HG02763 (cell line): ENCODE results near the gene MEGF11.
"Not testable (repeated sequence)": the region's sequence is repeated elsewhere in the genome, so short reads cannot be mapped to it uniquely, and the experiment has no call there.

Experiments used
- ATAC-seq: cut with Tn5 transposase; IDR thresholded peaks from one replicate; pipeline ENCODE4 v1.9.1; 2021; ENCODE audit warnings: mild to moderate bottlenecking, moderate library complexity; ENCODE audit not compliant: unreplicated experiment

MEGF11 gene

DNA sequence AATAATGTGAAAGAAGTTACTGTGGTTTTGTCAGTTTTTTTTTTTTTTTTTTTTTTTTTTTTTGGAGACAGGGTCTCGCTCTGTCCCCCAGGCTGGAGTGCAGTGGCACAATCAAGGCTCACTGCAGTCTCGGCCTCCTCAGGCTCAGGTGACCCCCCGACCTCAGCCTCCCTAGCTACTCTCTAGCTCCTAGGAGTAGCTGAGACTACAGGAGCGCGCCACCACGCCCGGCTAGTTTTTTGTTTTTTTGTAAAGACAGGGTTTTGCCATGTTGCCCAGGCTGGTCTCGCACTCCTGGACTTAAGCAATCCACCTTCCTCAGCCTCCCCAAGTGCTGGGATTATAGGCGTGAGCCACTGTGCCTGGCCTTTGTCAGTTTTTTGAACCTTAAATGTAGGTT lies 381.7 kb downstream of the MEGF11 start:
- ATAC-seq = not testable (repeated sequence)

- ATAC-seq = no peak
Observed at GRCh38 chr15:65870889-65871533, 382.5 kb downstream of the MEGF11 start.

DNA sequence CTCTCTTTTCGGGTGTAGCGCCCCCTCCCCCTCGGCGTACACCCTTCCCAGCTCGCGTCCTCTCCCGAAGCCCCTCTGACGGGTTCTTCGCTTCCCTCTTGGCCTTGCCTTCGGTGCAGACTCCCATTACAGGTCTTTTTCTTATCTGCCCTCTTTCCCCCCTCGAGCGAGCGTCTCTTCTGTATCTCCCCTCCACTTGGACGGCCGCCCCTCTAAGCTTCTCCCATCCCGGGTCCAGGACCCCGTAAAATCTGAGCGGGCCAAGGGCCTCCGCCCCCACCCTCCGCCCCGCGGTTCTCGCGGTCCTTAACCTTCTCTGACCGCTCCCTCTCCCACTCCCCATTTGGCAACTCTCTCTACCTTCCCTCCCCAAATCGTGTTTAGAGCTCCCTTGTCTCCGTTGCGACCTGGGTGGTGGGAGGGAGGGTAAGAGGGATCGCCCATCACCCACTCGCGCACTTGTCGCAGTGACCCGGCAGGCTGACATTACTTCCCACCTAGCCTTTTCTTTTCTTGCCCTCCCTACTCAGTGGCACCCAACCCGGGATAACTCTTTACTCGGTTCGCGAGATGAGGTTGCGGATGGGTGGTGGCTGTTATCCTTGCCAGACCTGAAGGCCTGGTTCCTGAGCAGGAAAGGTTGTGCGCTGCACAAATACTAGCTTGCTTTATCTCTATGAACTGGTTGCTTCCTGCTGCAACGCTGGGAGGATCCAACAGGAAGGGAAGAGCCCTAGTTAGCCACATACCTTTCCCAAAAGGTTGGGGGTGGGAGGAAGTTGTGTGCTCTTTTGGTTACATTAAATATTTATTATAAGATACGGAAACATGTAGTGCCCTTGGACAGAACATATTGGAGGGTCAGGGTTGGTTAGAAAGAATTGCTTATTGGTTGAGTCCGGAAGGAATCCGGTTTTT lies 383.3 kb downstream of the MEGF11 start:
- ATAC-seq = no peak

- ATAC-seq = peak; percentile 85
Observed at GRCh38 chr15:65869126-65869953, 384.2 kb downstream of the MEGF11 start, which contains the start of gene RAB11A. RAB11A (plus strand) TSS chr15:65869491; CDS start chr15:65869586, 95 bp downstream.

GRCh38 chr15:65868546-65869125 lies 384.9 kb downstream of the MEGF11 start:
- no peak for ATAC-seq

GRCh38 chr15:65867933-65868332 lies 385.6 kb downstream of the MEGF11 start:
- ATAC-seq = not testable (repeated sequence)

DNA sequence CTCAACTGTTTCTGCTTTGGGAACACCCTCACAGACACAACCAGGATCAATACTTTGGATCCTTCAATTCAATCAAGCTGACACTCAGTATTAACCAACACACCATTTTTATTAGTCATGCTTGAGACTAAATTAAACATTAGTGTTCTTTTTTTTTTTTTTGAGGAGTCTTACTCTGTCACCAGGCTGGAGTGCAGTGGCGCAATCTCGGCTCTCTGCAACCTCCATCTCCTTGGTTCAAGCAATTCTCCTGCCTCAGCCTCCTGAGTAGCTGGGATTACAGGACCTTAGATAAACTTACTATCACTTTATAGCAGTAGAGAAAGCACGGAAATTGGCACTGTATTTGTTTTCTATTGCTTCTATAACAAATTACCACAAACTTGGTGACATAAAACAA lies 386.3 kb downstream of the MEGF11 start:
- no peak for ATAC-seq

DNA sequence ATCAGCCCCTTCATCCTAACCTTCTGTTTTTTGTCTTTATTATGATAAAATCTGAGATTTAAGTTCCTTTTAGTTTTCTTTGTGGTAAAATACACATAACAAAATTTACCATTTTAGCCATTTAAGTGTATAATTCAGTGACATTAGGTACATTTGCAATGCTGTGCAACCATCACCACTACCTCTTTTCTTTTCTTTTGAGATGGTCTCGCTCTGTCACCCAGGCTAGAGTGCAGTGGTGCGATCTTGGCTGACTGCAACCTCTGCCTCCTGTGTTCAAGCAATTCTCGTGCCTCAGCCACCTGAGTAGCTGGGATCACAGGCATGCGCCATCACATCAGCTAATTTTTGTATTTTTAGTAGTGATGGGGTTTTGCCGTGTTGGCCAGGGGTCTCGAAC lies 390.4 kb downstream of the MEGF11 start:
- ATAC-seq = no peak

DNA sequence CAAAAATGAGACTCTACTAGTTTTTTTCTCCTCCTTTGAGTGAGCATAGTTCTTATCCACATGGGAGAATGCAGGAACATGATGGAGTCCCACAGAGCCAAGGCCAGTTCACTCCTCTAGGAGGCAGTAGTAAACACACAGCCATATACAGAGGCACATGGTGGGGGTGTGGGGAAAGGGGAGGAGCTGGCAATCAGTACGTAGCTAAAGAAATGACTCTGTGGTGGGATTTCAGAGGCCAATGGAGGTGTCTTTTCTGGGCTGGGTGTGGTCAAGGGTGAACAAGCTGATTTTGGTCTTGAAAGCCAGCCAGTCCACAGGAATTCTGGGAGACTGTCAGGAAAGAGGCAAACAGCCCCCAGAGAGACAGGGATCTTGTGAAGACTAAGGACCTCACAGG lies 390.9 kb downstream of the MEGF11 start:
- no peak for ATAC-seq

DNA sequence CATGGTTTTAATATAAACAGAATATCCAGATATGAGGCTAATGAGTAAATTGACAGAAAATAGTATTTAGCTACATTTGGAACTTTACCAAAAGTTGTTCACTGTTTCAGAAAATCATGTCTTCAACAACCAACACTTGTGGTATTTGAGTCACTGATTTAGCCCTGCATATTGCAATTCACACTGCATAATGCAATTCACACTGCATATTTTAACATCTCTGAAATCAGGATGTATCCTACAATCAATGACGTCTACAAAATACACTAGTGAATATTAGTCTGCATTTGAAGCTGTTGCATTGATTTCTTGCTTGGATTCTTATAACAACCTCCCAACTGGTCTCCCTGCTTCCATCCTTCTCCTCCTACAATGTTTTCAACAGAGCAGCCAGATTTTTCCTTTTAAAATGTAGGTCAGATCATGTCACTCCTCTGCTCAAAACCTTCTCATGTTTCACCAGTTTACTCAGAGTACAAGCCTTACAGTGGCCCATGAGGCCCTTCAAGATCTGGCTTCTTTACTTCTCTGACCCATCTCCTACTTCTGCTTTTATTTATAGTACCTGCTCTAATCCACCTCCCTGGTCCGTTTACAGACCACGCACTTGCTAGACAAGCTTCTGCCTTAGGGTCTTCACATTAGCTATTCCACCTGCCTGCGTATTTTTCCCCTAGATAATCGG lies 395.7 kb downstream of the MEGF11 start:
- ATAC-seq = no peak

- ATAC-seq = no peak
Observed at GRCh38 chr15:65856821-65857455, 396.6 kb downstream of the MEGF11 start.

DNA sequence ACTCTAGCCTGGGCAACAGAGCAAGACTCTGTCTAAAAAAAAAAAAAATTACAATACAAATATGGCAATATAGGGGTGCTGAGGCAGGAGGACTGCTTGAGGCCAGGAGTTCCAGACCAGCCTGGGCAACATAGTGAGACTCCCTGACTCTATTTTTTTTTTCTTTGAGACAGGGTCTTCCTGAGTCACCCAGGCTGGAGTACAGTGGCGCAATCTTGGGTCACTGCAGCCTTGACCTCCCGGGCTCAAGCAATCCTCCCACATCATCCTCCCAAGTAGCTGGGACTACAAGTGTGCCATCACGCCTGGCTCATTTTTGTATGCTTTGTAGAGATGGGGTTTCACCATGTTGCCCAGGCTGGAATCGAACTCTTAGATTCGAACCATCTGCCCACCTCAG lies 401.6 kb downstream of the MEGF11 start:
- no peak for ATAC-seq

DNA sequence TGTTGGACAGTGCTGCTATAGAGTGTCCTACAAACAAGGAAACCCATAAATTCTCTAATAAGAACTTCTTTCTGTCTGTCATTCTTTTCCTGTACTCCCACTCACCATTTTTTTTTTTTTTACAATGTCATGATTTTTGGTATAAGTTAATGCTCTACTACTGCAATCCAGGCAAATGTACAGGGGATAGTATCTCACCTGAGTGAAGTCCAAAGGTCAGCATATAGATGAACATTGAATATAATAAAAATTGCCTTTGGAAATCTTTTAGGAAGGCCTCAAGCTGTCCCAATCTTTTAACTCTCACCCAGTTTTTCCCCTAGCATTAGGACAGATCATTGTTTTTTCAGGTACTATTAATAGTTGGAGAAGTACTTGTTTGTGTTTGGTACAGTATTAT lies 405.6 kb downstream of the MEGF11 start:
- ATAC-seq = no peak

DNA sequence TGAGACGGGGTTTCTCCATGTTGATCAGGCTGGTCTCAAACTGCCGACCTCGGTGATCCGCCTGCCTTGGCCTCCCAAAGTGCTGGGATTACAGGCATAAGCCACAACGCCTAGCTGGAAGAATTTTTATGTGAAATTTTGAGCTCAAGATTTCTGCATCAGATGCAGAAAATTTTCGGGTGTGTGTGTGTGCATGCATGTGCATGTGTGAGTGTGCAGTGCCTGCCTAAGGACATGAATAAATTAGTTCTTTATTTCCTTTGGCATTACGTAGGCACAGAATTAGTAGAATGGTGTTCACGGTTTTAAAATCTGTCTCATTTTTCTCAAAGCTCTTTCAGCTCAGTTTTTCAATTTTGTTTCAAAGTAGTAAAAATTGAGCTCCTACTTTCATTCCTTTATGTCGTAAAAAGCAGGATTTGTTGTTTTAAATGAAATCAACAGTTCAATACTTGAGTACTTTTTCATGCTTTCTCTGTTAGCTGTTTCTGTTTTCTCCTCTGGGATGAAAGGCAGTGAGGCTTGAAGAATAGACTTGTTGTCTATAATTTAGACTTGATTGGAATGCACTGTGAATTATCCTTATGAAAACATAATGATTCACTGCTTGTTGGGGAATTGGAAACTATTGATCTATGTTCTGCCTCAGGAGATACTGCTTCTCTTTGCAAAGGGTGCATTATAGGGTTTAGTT lies 407.6 kb downstream of the MEGF11 start:
- no peak for ATAC-seq
